Ovary (tissue), 3 donors: ENCODE measurements around the gene IDUA.

Source experiments
- CTCF ChIP-seq, 3 donors: fragments of 450-650 bp in 2 of 3; fragments of 200-600 bp in 1 of 3; IDR thresholded peaks; one replicate each; pipeline versions ENCODE4 v1.5.1 to v1.8.0; 2016 to 2022; ENCODE audit warnings: antibody characterized with exemption in 3 of 3, mild to moderate bottlenecking in 1 of 3
- EP300 ChIP-seq: sonication (generic); formaldehyde crosslinking; IDR thresholded peaks from one replicate; pipeline ENCODE4 v1.6.1; 2017; ENCODE audit warnings: antibody characterized with exemption
- POLR2A ChIP-seq: fragments of 450-650 bp; IDR thresholded peaks from one replicate; pipeline ENCODE4 v1.6.1; 2017; ENCODE audit warnings: antibody characterized with exemption, mild to moderate bottlenecking, moderate library complexity
- donor health status: DM: no; HTN: no; CAD: no.

- TF ChIP-seq CTCF (IDR thresholded peaks at IDR 0.05) (no peak), POLR2A (no peak), EP300 (no peak)
Measured at GRCh38 chr4:990746-991367, 4.0 kb downstream of the IDUA start.
